Measurements from ENCODE around the gene NCOA7. TPM values are rescaled to one million over a fixed set of nuclear protein-coding genes. Genes with fewer than 3 reads are reported as not detected.

NCOA7 gene
- total and polyA plus RNA-seq, 2 of the 8 experiments (the other 6 are each of a cell fraction or from before 2014, with no cell fraction given) = 2.6 to 10.7 TPM

- Histone ChIP-seq H4K5ac (ENCODE audit: insufficient read length, low read depth, low read length) (no peak overlapping the region), H3K18ac (ENCODE audit: extremely low read depth, low read length) (no peak overlapping the region), H3K4me1 (replicated peaks in 1 of 4; ENCODE audit: control insufficient read depth in 3 of 4, insufficient read depth in 4 of 4, low read length in 3 of 4) (peaks cover 0 to 6% (median 3%) of the 10 kb centered on the region in 4 experiments; a peak in 4 of 7 replicates), H3K14ac (ENCODE audit: insufficient read length) (no peak overlapping the region), H2AK5ac (ENCODE audit: low read depth, low read length) (no peak overlapping the region), H4K8ac (ENCODE audit: extremely low read depth, insufficient read depth, low read length) (no peak overlapping the region), H3K4ac (replicated peaks; ENCODE audit: insufficient read length, low read depth, low read length) (no peak overlapping the region), H2BK12ac (ENCODE audit: low read depth, low read length) (no peak overlapping the region), H2BK20ac (ENCODE audit: low read length) (no peak overlapping the region), H3K27ac (ENCODE audit: low read depth, low read length) (no peak overlapping the region), H2BK15ac (ENCODE audit: low read length) (no peak overlapping the region), H2BK5ac (ENCODE audit: low read depth, low read length) (no peak overlapping the region), H3K9ac (replicated peaks in 1 of 4; ENCODE audit: extremely low read depth in 1 of 4, low read depth in 3 of 4, low read length in 3 of 4) (no peak overlapping the region), H4K91ac (replicated peaks; ENCODE audit: insufficient read length, low read length) (no peak overlapping the region), H3K56ac (replicated peaks; ENCODE audit: insufficient read length, low read depth, low read length) (no peak overlapping the region), H3K36me3 (ENCODE audit: control insufficient read depth in 2 of 4, insufficient read depth in 4 of 4, low read length in 3 of 4) (peaks cover 0 to 11% (median 0%) of the 10 kb centered on the region in 4 experiments; a peak in 2 of 8 replicates), H2AFZ (ENCODE audit: low read length) (no peak overlapping the region), H3K79me2 (ENCODE audit: control insufficient read depth in 1 of 2, insufficient read depth in 2 of 2, low read length in 2 of 2) (no peaks in the 10 kb centered on the region), H3K79me1 (ENCODE audit: low read depth, low read length) (no peaks in the 10 kb centered on the region), H3K4me2 (ENCODE audit: insufficient read depth in 1 of 2, low read depth in 2 of 2, low read length in 2 of 2) (no peak overlapping the region), H3K4me3 (ENCODE audit: extremely low read depth in 1 of 4, insufficient read depth in 2 of 4, low read depth in 3 of 4, low read length in 4 of 4) (no peak overlapping the region), H3K23me2 (ENCODE audit: low read depth, low read length) (no peaks in the 10 kb centered on the region), H3K27me3 (replicated peaks in 1 of 4; ENCODE audit: control insufficient read depth in 3 of 4, extremely low read depth in 1 of 4, insufficient read depth in 3 of 4, low read length in 3 of 4) (no peaks in the 10 kb centered on the region), H2BK120ac (replicated peaks; ENCODE audit: low read depth, low read length) (no peak overlapping the region), H3K9me3 (ENCODE audit: insufficient read depth in 2 of 2, low read depth in 1 of 2, low read length in 1 of 2) (no peaks in the 10 kb centered on the region), H4K20me1 (replicated peaks in 1 of 2; ENCODE audit: control insufficient read depth in 1 of 2, insufficient read depth in 2 of 2, low read length in 2 of 2) (no peaks in the 10 kb centered on the region), H3K23ac (ENCODE audit: insufficient read length) (no peak overlapping the region)
- WGBS, 2 experiments (ENCODE audit: extremely low coverage in 1 of 2, insufficient coverage in 1 of 2, insufficient read length in 1 of 2, insufficient replicate concordance in 2 of 2, low coverage in 1 of 2, low lambda C conversion rate in 2 of 2, missing lambda C conversion rate in 1 of 2) = 90% methylated on average over 4 of the region's 4 CpGs; no CpG with 5 or more reads in 1 of the 2 experiments
- DNase-seq (ENCODE audit: low read depth in 1 of 2, low spot score in 2 of 2) (no peak), FAIRE-seq (no peak)
- ChIA-PET CTCF (ENCODE audit: partially characterized antibody) (interaction anchor here (0.7 to 6.7 kb wide), 5 partner anchors 9 to 33 kb away, joined by 3 to 31 read pairs (median 4); partner anchors contain the start of gene HINT3), POLR2A (ENCODE audit: partially characterized antibody) (no interaction called here)
- TF ChIP-seq CBX8 (IDR thresholded peaks at IDR 0.05; ENCODE audit: borderline replicate concordance, low read depth, low read length) = no peak
- TF ChIP-seq ATF2 (IDR thresholded peaks at IDR 0.05; ENCODE audit: low read length) = no peak
- TF ChIP-seq HDAC2 (IDR thresholded peaks at IDR 0.05; ENCODE audit: borderline replicate concordance in 1 of 2, low read depth in 2 of 2, low read length in 2 of 2) = no peak
- no peak for TF ChIP-seq GABPA (IDR thresholded peaks at IDR 0.05; ENCODE audit: borderline replicate concordance, insufficient read depth, low read length)
- TF ChIP-seq ASH2L (IDR thresholded peaks at IDR 0.05; ENCODE audit: low read length) = no peak
- TF ChIP-seq MAX (IDR thresholded peaks at IDR 0.05) = no peak
- TF ChIP-seq TCF12 (IDR thresholded peaks at IDR 0.05; ENCODE audit: low read depth, low read length) = no peak
- no peak for TF ChIP-seq SIX5 (IDR thresholded peaks at IDR 0.05; ENCODE audit: low read depth, low read length)
- no peak for TF ChIP-seq BRCA1 (IDR thresholded peaks at IDR 0.05; ENCODE audit: low read depth, low read length)
- no peak for TF ChIP-seq POLR2A (IDR thresholded peaks at IDR 0.05; ENCODE audit: control extremely low read depth in 1 of 2, low read depth in 2 of 2, low read length in 2 of 2)
- TF ChIP-seq PHF8 (conservative IDR thresholded peaks at IDR 0.05; ENCODE audit: low read depth, low read length) = no peak
- no peak for TF ChIP-seq SAP30 (IDR thresholded peaks at IDR 0.05; ENCODE audit: insufficient read depth, insufficient replicate concordance, low read length)
Measured at GRCh38 chr6:125923366-125923877, 132.7 kb downstream of the NCOA7 start.
